ENCODE results near the gene ECI1.
"Not testable (repeated sequence)": the region's sequence is repeated elsewhere in the genome, so short reads cannot be mapped to it uniquely, and the experiment has no call there.

Gene ECI1

GRCh38 chr16:2210009-2210332, 41.4 kb downstream of the ECI1 start:
- no peak for DNase-seq

- DNase-seq: no peak
Observed at GRCh38 chr16:2209258-2210008, 42.0 kb downstream of the ECI1 start.

GRCh38 chr16:2208772-2209171, 42.6 kb downstream of the ECI1 start:
- DNase-seq: no peak

DNA sequence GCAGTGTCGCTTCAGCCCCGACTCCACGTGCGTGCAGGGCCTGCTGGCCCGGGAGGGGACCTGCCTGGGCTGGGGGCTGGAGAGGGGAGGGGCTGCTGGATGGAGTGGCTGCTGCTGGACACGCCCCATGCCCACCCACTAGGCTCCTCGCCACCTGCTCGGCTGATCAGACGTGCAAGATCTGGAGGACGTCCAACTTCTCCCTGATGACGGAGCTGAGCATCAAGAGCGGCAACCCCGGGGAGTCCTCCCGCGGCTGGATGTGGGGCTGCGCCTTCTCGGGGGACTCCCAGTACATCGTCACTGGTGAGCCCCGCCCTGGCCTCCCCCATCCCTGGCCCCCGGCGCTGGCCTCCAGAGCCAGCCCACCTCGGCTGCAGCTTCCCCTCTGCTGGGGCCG, 43.1 kb downstream of the ECI1 start:
- no peak for DNase-seq

DNA sequence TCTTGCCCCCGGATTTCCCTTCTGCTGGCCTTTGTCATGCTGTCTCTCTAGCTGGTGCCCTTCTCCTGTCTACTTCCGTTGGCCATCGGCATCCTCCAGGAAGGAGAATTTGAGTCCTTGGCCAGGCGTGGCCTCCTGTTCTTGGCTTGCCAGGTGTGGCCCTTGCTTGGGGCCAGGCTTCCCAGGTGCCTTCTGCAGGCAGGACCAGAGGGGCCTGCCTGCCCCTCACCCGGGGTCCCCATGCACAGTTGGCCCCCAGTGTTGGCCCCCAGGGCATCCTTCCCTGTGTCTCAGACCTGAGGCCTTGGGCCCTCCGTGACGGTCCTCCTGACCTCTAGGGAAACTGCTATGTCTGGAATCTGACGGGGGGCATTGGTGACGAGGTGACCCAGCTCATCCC, 43.5 kb downstream of the ECI1 start:
- no peak for DNase-seq

GRCh38 chr16:2206780-2207433, 44.5 kb downstream of the ECI1 start:
- no peak for DNase-seq

DNA sequence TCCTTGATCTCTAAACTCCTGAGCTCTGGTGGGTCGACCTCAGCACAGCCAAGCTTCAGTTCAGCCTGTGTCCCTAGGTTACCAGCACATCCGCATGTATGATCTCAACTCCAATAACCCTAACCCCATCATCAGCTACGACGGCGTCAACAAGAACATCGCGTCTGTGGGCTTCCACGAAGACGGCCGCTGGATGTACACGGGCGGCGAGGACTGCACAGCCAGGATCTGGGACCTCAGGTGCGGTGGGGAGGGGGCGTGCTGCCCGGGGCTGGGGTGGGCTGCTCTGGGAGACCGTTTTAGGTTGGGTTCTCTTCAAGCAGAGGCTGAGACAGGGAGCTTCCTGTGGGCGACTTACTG, 45.0 kb downstream of the ECI1 start:
- no peak for DNase-seq

GRCh38 chr16:2205967-2206313, 45.4 kb downstream of the ECI1 start:
- no peak for DNase-seq

DNA sequence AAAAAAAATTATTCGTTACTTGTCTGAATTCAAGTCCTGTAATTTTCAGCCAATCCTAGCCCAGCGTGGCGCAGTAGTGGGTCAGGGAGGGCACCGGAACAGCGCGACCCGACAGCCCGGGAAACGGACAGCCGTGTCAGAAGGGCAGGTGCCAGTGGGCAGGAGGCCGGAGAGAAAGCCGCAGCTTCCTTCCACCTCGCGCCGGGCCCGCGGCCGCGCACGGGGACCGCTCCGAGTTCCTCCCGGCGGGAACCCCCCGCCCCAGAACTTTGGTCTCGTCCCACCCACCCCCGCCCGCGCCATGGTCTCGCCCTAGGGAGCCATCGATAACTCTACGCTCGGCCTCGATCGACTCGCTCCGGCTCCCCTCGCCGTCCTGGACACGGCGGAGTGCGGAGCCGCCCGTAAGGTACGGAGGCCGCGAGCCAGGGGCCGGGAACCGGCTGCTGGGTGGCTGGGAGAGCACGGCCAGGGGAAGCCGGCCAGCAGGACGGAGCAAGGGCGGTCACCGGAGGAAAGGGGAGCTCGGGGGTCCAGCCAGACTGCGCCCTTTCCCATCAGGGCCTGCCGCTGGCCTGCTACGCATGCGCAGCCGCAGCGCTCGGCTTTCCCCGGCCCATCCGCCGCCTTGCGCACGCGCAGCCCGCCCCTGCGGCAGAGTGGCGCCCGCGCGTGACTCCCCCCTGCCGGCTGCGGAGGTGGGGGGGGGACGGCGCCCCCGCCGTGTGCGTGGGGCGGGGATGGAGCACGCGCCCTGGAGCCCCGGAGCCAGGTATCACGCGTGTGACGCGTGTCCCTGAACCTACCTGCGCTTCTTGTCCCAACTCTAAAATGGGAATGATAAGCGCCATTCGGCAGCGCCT, 46.1 kb downstream of the ECI1 start, which contains the start of gene MLST8:
Gene MLST8 (plus strand): TSS at position 351 of the 863 bp plus-strand sequence. CDS start 632 bp downstream, outside the sequence.
- peak; percentile 78 to 90 for DNase-seq

- no peak for DNase-seq
Observed at GRCh38 chr16:2204416-2205103, 46.8 kb downstream of the ECI1 start.

- DNase-seq: not testable (repeated sequence)
Observed at GRCh38 chr16:2203119-2203688, 48.2 kb downstream of the ECI1 start.

DNA sequence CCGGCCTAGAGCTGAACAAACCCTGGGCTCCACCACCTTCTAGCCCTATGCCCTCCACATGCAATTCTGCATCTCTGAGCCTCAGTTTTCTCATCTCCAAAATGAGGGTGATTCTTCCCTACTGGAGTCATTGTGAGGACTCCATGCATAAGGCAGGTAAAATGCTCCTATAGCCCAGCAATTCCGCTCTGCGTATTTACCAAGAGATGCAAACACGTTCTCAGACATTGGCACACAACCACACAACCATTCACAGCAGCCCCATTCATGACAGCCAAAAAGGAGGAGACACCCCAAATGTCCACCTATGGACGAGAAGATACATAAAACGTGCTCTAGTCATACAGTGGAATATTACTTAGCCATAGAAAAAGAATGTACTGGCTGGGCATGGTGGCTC, 51.1 kb downstream of the ECI1 start:
- DNase-seq: no peak

DNA sequence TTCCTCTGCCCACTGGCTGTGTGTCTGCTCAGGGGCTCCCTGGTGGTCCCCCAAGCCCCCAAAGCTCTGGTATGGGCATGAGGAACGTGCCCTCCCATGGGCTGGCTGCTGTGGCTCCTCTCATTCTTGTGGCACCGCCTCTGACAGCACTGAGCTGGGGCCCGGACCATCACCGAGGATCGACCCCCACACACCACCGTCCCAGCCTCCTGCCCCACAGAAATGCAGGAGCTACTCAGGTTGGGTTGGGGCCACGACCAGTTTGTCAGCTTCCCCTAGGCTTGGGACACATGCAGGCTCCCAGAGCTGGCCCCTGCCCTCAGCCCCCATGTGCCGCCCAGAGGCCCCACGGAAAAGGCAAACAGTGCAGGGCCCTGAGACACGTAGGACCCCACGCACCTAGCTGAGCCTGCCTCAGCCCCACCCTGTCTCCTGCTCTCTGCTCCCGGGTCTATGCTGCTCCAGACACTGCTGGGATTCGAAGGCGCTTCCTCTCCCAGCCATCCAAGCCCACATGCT, 51.7 kb downstream of the ECI1 start:
- DNase-seq: no peak

DNA sequence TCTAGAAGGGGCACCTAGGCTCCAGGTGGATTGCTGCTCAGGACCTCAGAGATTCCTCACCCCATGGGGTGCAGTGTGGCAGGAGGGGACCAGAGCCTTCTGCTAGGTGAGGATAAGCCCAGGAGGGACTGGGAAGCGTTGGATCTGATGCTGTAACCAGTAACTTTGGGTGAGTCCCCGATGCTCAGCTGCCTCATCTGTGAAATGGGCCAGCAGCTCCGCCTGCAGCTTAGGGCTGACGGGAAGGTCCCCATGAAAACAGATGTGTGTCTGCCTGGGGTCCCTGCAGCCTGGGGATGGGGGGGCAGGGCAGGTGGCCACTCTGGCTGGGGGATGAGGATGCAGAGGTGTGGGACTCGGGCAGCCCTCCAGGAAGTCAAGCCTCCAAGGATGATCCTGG, 52.3 kb downstream of the ECI1 start:
- no peak for DNase-seq

- DNase-seq: no peak
Observed at GRCh38 chr16:2198283-2198682, 53.1 kb downstream of the ECI1 start.

GRCh38 chr16:2197765-2198164, 53.6 kb downstream of the ECI1 start:
- DNase-seq: no peak

DNA sequence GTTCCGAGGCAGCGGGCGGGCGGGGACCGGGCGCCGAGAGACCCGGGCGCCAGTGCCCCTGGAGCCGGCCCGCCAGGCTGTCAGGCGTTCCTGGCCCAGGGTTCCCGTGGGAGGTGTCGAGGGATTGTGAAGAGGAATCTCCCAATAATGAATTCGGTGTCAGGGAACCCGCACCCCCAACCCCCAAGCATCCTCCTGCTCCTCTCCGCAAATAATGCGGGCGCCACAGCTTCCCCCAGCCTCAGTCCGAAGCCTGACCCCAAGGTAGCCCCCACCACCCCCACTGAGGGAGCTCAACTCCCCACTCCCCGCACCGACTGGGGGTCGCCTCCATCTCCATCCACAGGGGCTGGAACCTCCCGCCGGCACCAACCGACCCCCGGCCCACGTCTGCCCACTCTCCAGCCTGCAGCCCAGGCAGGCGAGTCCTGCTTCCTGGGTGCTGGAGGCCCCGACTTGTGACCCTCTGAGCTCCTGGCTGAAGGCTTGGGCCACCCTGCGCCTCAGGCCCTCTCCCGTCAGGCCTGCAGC, 54.3 kb downstream of the ECI1 start:
- DNase-seq: no peak

GRCh38 chr16:2196162-2196980, 55.0 kb downstream of the ECI1 start, which contains the start of gene CASKIN1:
CASKIN1 (minus strand) TSS chr16:2196605; CDS start chr16:2196432, 173 bp downstream.
- DNase-seq: no peak

- no peak for DNase-seq
Observed at GRCh38 chr16:2195322-2196161, 55.8 kb downstream of the ECI1 start.

- no peak for DNase-seq
Observed at GRCh38 chr16:2194852-2195321, 56.5 kb downstream of the ECI1 start.
